Right kidney (tissue), 1 donor: ENCODE measurements around the gene AFF2.
"Not testable (repeated sequence)": the region's sequence is repeated elsewhere in the genome, so short reads cannot be mapped to it uniquely, and the experiment has no call there.

Experiments
- DNase-seq: peaks from one replicate; pipeline ENCODE4 v3.0.0-alpha.2; 2016

Gene AFF2

GRCh38 chrX:148865277-148866210 is 365.1 kb downstream of the AFF2 start:
- no peak for DNase-seq

GRCh38 chrX:148867596-148867995 is 367.2 kb downstream of the AFF2 start:
- DNase-seq = no peak

DNA sequence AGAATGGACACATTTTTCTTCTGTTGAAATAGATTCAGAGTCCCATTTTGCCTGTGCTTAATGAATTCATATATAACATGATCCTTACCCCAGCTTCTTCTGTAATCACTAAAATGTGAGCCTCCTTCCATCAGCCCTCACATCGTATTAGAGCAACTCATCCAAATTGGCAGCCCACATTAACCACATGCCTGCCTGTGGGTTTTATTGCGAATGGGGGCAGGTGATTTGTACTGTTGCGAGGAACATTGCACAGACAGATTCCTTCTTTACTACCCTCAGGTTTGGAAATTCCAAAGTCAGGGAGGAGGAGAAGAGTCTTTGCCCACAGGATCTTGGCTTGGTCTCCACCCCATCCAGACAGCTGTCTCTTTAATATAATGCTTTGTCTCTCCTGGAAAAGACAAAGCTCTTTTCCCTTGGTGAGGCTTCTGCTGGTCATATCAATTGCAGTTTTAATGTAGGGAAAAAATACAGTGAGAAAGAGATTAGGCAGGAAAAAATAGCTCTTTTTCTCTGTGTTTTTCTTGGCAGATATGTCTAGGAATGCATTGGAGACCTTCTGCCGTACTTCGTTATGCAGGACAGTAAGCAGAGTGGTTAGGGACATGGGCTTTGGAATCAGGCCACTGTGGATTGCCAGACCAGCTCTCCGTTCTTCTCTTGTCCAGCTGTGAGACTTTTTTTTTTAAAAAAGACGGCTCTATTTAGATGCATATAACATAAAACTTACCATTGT is 371.2 kb downstream of the AFF2 start:
- no peak for DNase-seq

GRCh38 chrX:148872161-148872535 is 371.7 kb downstream of the AFF2 start:
- DNase-seq = no peak

DNA sequence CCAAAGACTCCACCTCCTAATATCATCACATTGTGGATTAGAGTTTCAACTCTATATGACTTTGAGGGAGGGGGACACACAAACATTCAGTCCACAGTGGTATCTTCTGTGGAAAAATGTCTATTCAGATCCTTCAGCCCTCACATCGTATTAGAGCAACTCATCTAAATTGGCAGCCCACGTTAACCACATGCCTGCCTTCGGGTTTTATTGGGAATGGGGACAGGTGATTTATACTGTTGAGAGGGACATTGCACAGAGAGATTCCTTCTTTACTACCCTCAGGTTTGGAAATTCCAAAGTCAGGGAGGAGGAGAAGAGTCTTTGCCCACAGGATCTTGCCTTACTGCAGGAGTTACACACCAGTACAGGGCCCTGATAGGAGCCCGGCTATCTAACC is 372.5 kb downstream of the AFF2 start:
- DNase-seq = no peak

DNA sequence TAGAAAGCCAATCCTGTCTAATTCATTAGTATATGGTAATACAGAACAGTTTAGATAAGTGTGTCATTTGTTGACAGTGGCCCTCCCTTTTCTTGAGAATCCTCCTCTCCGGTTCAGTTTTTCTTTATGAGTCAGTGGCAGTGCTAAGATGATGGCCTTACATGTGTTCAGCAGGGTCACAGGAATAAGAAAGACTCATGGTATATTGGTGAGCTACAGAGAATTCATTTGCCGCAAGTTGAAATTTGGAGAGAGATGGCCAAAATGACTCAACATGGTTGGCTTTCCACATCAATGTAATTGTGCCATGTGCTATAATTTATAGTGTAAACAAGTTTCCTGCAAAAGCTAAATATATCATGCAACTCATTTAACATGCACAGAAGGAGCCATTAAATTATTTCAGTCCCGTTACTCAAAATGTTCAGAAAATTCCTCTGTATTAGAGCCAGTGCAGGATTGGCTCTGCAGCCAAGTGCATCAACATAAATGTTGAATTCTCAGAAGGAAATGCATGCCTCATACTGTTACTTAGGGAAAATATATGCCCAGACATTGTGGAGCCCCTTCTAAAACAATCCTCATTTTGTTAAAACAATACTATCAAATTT is 374.3 kb downstream of the AFF2 start:
- no peak for DNase-seq

DNA sequence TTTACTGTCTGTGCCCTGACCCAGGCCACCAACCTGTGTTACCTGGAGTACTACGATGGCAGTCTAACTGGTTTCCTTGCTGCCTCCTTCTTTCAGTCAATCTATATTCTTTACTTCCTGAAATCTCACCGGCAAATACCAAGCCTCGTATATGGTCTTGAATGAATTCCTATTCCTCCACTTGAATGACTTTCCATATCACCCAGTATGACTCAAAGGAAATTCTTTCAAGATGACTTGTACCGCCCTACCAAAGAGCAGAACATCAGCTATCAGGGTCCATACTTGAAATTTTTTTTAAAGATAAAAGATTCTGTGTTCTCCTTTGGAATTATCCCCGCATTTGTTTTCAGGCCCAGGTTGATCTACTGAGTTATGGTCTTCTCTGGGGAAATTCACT is 378.0 kb downstream of the AFF2 start:
- no peak for DNase-seq

DNA sequence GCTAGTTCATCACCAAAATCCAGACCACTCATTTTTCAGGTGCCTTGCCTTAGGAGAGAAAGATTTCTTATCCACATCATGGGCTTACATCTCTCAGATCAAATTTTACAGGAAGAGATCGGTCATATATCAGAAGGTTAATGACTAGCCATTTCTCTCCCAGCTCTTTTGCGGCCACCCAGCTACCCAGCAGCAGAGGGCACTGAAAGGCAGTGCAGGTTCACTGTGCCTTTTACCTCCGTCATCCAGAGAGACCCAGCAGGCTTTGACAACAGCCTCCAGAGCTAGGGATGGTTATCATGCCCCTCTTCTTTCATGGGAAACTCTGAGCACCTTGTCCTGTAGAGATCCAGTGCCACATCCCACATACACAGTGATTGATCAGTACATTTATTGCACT is 384.8 kb downstream of the AFF2 start:
- no peak for DNase-seq

DNA sequence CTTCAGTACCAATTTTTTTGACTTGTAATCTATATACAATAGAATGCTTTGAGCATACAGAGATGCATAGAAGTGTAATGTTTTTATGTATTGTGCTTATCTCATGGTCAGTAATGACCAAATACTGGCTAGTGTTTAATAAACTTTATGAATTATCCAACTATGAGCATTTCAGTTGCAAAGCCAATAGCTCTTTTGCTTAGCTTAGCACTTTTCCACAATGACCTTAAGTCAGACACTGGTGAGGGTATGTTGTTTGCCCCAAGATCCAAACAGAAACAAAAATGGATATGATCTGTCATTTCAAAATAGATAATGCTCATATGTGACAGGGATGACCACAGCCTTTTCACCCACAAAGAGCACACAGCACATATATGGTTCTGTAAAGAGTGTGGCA is 393.0 kb downstream of the AFF2 start:
- DNase-seq = no peak

DNA sequence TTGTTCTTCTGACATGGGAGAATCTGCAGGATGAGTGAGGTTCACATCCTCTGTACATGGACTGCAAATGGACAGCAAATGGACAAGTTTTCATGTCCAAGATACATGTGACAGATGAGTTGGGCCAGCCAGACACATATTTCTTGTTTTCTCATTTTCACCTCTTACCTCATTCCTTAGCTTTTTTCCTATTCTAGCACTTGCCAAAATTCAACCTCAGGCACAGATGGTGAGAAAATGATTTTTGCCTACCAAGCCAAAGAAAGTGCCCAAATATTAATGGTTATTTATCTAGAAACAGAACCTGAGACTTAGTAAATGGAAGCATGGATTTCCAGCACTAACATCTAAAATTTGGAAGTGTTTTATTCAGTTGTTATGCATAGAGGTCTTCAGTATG is 402.2 kb downstream of the AFF2 start:
- no peak for DNase-seq

DNA sequence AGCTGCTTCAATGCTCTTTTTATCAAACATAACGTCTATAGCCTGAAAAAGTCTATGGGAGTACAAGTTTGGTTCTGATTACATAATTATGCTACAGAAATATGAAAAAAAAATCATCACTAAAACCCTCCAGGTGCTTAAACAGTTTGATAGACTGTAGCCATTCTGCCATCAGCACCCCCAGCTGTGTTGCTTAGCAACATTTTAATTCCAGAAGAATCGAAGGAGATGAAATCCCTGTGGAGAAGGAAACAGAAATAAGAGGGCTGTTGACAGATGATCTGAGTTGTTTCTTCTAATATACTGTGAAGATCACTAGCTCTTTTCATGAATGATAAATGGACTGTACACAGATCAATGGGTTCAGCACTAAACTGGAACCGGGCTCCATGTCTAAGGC is 402.8 kb downstream of the AFF2 start:
- no peak for DNase-seq

- DNase-seq = no peak
These were observed 404.1 kb downstream of the AFF2 start for GRCh38 chrX:148904421-148905111.

DNA sequence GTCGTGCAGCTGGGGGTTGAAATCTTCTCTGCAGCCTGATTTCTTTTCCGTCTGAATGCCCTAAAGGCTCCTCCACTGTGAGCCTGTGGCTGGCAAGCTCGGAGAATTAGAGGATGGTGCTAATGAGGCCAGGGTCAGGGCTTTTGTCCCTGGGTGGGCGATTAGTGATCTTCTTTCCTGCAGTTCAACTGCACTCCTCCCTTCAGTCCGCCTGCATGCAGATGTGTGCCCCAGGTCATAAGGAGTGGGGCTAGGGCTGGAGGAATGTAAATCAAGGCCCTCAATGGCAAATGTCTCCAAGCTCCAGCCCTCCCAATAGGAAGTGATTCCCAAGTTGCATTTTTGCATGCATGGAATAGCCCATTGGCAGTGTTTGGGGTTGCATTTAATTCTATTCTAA is 405.0 kb downstream of the AFF2 start:
- DNase-seq = no peak

- not testable (repeated sequence) for DNase-seq
These were observed 406.2 kb downstream of the AFF2 start for GRCh38 chrX:148906628-148907027.

GRCh38 chrX:148909758-148910157 is 409.3 kb downstream of the AFF2 start:
- DNase-seq = no peak

DNA sequence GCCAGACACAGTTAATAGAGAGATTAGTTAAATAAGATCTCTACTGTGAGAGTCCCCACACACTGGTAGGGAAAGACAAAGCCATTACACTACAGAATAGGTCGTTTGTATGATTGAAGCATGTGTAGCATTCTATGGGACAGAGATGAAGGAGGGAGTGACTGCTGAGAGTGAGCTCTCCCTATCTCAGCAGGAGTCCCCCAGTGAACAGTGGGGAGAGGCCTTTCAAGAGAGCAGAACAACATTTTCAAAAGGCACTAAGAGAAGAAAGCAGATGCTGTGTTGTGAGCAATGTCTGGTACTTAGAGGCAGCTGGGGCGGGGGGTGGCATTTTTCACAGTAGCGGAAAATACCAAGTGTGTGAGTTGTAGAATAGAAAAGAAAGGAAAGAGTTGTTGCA is 413.6 kb downstream of the AFF2 start:
- no peak for DNase-seq

- DNase-seq = no peak
These were observed 414.4 kb downstream of the AFF2 start for GRCh38 chrX:148914783-148915182.

GRCh38 chrX:148915474-148915873 is 415.1 kb downstream of the AFF2 start:
- DNase-seq = no peak

- DNase-seq = no peak
These were observed 417.0 kb downstream of the AFF2 start for GRCh38 chrX:148917441-148917840.

DNA sequence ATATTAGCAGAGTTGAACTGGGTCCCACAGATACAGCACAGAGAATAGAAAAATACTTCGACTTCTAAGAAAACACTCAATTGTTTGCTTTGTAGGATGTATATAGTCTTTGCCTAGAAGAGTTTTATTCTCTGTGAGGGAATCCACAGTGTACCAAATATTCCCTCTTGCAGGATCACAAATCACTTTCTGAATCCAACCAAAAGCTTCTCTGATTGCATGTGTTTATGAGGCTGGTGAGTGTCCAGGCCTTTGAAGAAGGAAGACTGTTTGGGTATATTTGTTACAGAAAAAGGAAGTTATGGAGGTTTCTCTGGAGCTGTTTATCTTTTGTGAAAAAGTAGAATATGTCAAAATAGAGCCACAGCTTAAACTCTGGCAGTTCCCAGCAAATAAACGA is 423.2 kb downstream of the AFF2 start:
- no peak for DNase-seq

GRCh38 chrX:148926371-148926770 is 426.0 kb downstream of the AFF2 start:
- no peak for DNase-seq

- no peak for DNase-seq
These were observed 428.4 kb downstream of the AFF2 start for GRCh38 chrX:148928811-148929210.

DNA sequence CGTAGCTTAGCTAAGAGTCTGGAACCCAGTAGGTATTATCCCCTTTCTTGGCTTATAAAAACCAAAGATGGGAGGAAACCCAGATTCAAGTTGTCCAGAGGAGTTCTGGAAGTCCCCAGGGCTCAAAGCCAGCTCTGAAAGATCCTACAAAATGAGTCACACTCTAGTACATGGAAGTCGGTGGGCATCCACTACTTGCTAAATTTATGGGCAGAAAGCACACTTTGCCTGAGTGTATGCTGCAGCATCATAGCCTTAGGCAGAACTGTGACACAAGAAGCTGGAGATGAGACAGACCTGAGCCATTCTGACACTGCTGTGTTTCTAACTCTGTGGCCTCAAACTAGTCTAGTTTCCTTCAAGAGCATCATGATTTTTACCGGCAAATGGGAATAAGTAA is 429.3 kb downstream of the AFF2 start:
- no peak for DNase-seq
